ENCODE data around the gene TMEM253.

DNA sequence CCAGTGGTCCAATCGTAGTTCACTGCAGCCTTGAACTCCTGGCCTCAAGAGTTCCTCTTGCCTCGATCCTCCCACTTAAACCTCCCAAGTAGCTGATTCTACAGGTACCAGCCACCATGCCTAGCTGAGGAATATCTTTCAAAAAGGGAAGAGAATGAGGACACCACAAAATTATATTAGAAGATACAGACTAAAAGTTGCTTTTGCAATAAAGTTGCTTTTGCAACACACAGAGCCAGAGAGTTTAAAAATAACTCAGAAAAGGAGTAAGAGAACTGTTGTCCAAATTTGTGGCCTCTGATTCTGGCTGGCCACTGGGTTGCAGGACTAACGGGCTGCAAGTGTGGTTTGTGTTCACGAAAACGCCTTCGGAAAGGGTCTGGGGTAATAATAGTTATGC, 19.8 kb downstream of the TMEM253 start:
- TF ChIP-seq, protein P1, sequence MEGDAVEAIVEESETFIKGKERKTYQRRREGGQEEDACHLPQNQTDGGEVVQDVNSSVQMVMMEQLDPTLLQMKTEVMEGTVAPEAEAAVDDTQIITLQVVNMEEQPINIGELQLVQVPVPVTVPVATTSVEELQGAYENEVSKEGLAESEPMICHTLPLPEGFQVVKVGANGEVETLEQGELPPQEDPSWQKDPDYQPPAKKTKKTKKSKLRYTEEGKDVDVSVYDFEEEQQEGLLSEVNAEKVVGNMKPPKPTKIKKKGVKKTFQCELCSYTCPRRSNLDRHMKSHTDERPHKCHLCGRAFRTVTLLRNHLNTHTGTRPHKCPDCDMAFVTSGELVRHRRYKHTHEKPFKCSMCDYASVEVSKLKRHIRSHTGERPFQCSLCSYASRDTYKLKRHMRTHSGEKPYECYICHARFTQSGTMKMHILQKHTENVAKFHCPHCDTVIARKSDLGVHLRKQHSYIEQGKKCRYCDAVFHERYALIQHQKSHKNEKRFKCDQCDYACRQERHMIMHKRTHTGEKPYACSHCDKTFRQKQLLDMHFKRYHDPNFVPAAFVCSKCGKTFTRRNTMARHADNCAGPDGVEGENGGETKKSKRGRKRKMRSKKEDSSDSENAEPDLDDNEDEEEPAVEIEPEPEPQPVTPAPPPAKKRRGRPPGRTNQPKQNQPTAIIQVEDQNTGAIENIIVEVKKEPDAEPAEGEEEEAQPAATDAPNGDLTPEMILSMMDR (conservative IDR thresholded peaks at IDR 0.05 in 1 of 2, IDR thresholded peaks at IDR 0.05 in 1 of 2; ENCODE audit: low read depth in 1 of 2, low read length in 2 of 2) = no peak
- no peak for TF ChIP-seq EZH2 (IDR thresholded peaks at IDR 0.05; ENCODE audit: low read length, missing control alignments)
